ENCODE data around the gene FIBP. TPM values are rescaled to one million over a fixed set of nuclear protein-coding genes. Genes with fewer than 3 reads are reported as not detected.

FIBP gene
- total and polyA plus RNA-seq, 2 donors from 2014 or later: 58.0 to 105 TPM

DNA sequence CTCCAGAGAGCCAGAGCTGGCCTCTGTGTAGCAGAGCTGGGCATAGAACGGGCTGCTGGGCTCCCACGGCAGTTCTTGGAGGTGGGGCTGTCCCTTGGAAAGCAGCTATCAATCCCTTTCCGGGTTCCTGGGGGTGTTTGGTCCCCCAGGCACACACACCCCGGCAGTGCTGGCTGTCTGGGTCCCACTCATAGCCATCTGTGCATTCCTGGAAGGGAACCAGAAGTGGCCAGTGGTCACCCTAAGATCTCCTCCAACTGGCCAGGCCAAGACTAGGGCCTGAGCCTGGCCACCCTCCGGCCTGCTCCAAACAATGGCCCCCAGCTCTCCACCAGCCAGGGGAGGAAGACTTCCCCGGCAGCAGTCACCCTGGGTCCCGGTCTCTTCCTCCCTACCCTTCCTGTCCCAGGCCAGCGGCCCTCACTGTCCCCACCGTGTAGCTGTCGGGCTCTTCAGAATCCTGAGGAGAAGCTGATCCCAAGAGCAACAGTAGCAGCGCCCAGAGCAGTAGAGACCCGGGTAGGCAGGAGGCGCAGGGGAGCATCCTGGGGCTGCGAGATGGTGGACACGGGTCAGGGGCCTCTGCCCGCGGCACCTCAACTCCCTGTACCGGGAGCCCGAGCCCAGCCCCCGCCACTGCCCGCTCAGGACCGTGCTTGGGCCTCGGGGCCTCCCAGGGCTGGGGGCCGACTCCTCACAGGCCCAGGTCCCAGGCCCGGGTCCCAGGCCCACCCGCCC lies 16.3 kb downstream of the FIBP start:
- intact Hi-C loops (cut with DNase I): no loop called here
- no peaks in the 10 kb centered on the region for H3K9me3 ChIP-seq (ENCODE audit: control insufficient read depth in 2 of 3, insufficient read depth in 1 of 3, low read length in 3 of 3)
- peak overlapping the region in 2 of 3 donors; percentile 73 to 80 for H3K9ac ChIP-seq (ENCODE audit: low read length in 3 of 3)
- DNase-seq (peak in 4 of 5 donors; percentile 31 to 86 (median 42)), FAIRE-seq (no peak)
- H3K27me3 ChIP-seq (ENCODE audit: control insufficient read depth, insufficient read depth, low read length): no peaks in the 10 kb centered on the region
- TF ChIP-seq CTCF (IDR thresholded peaks at IDR 0.05; ENCODE audit: borderline replicate concordance, extremely low read depth, insufficient read depth): no peak
- peaks cover 0 to 9% (median 2%) of the 10 kb centered on the region in 3 donors for H3K36me3 ChIP-seq (ENCODE audit: control insufficient read depth in 2 of 3, insufficient read depth in 3 of 3, low read length in 3 of 3)
- H3K27ac ChIP-seq (ENCODE audit: low read depth in 2 of 2, low read length in 2 of 2): peak overlapping the region; percentile 70 to 76
- peaks cover 0 to 16% (median 3%) of the 10 kb centered on the region in 3 donors for H3K4me1 ChIP-seq (ENCODE audit: control insufficient read depth in 2 of 3, insufficient read depth in 2 of 3, low read depth in 1 of 3, low read length in 3 of 3)
- peak overlapping the region; percentile 20 to 50 (median 44) for H3K4me3 ChIP-seq (ENCODE audit: low read length in 3 of 3)

DNA sequence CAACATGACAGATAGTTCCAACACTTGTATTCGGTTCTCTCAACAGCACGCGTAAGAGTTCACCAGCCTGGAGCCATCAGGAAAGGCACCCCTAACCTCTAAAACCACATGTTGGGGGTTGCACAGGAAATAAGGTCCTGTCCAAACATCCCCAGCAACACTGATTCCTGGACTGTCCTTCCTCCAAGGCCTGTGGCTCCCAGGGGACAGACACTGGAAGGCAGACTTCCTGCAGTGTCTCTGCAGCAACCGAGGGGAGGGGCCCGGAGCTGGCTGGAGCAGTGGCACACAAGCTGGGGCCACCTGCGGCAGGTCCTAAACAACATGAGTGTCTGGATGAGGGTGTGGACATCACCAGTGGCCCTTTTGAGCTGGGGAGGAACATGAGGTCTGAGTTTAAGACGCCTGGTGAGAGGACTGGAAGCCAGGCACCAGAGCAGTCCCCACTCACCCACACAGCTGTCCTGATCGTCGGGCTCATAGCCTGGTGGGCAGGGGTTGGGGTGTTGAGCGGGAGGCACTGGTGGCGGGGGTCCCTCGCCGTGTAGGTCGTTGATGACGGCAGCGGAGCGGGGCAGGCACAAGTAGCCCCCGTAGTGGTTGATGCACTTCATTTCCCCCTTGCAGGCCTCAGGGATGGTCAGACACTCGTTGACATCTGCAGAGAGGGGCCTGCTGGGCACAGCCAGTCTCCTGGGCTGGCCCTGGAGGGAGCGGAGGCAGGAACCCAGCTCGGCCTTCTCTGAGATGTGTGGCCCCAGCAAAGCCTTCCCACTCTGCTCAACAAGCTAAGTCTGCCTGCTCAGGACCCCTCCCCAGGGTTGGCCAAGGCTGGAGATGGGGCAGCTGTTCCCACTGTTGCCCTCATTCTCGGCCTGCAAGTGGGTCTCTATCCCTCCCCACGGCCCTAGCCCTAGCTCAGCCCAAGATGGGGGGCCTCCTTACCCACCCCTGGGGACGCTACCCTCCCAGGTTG lies 17.3 kb downstream of the FIBP start:
- peak overlapping the region in 1 of 2 donors; percentile 32 for H3K27ac ChIP-seq (ENCODE audit: low read depth in 2 of 2, low read length in 2 of 2)
- peaks cover 0 to 15% (median 2%) of the 10 kb centered on the region in 3 donors for H3K36me3 ChIP-seq (ENCODE audit: control insufficient read depth in 2 of 3, insufficient read depth in 3 of 3, low read length in 3 of 3)
- H3K4me1 ChIP-seq (ENCODE audit: control insufficient read depth in 2 of 3, insufficient read depth in 2 of 3, low read depth in 1 of 3, low read length in 3 of 3): peaks cover 0 to 16% (median 3%) of the 10 kb centered on the region in 3 donors
- peak overlapping the region in 1 of 3 donors; percentile 20 for H3K4me3 ChIP-seq (ENCODE audit: low read length in 3 of 3)
- FAIRE-seq: no peak
- no peaks in the 10 kb centered on the region for H3K9me3 ChIP-seq (ENCODE audit: control insufficient read depth in 2 of 3, insufficient read depth in 1 of 3, low read length in 3 of 3)
- no peak for TF ChIP-seq CTCF (IDR thresholded peaks at IDR 0.05; ENCODE audit: borderline replicate concordance, extremely low read depth, insufficient read depth)
- peak in 2 of 5 donors; percentile 29 to 90 for DNase-seq
- peak overlapping the region in 1 of 3 donors; percentile 73 for H3K9ac ChIP-seq (ENCODE audit: low read length in 3 of 3)
- intact Hi-C loops (cut with DNase I): no loop called here
- no peaks in the 10 kb centered on the region for H3K27me3 ChIP-seq (ENCODE audit: control insufficient read depth, insufficient read depth, low read length)

GRCh38 chr11:65870307-65870658 lies 18.0 kb downstream of the FIBP start:
- Histone ChIP-seq H3K27me3 (ENCODE audit: control insufficient read depth, insufficient read depth, low read length) (no peaks in the 10 kb centered on the region), H3K27ac (ENCODE audit: low read depth in 2 of 2, low read length in 2 of 2) (no peak overlapping the region), H3K36me3 (ENCODE audit: control insufficient read depth in 2 of 3, insufficient read depth in 3 of 3, low read length in 3 of 3) (peaks cover 0 to 19% (median 5%) of the 10 kb centered on the region in 3 donors), H3K4me1 (ENCODE audit: control insufficient read depth in 2 of 3, insufficient read depth in 2 of 3, low read depth in 1 of 3, low read length in 3 of 3) (peaks cover 0 to 16% (median 3%) of the 10 kb centered on the region in 3 donors), H3K9me3 (ENCODE audit: control insufficient read depth in 2 of 3, insufficient read depth in 1 of 3, low read length in 3 of 3) (no peaks in the 10 kb centered on the region), H3K4me3 (ENCODE audit: low read length in 3 of 3) (peak overlapping the region in 1 of 3 donors; percentile 20), H3K9ac (ENCODE audit: low read length in 3 of 3) (peak overlapping the region in 1 of 3 donors; percentile 1)
- FAIRE-seq (no peak), DNase-seq (peak in 1 of 5 donors; percentile 73)
- TF ChIP-seq CTCF (IDR thresholded peaks at IDR 0.05; ENCODE audit: borderline replicate concordance, extremely low read depth, insufficient read depth): no peak
- intact Hi-C loops (cut with DNase I): no loop called here
